Stimulated activated CD8-positive, alpha-beta memory T cell treated with anti-CD3 and anti-CD28 coated beads, Interleukin-7, amount 100 ng/mL, for 48 hours (primary cell): ENCODE data around the gene RPRD1A.
"Not testable (repeated sequence)": the region's sequence is repeated elsewhere in the genome, so short reads cannot be mapped to it uniquely, and the experiment has no call there.

Experiments used
- DNase-seq, 2 donors: peaks; one replicate each; pipeline ENCODE4 v3.0.0-alpha.2; 2020; ENCODE audit warnings: low read depth in 1 of 2; ENCODE audit errors: extremely low read depth in 1 of 2

The RPRD1A gene

GRCh38 chr18:36067055-36067957 lies at the start of gene RPRD1A:
TSS of gene RPRD1A (minus strand) at chr18:36067559. CDS start at chr18:36067404, 155 bp downstream.
- peak; percentile 95 to 97 for DNase-seq

GRCh38 chr18:36116771-36117170 lies 49.4 kb upstream of the RPRD1A start:
- DNase-seq, result not testable (repeated sequence)

GRCh38 chr18:36114738-36115137 lies 47.4 kb upstream of the RPRD1A start:
- DNase-seq, result no peak

- DNase-seq, result no peak
These were observed 46.9 kb upstream of the RPRD1A start for GRCh38 chr18:36114251-36114650.

DNA sequence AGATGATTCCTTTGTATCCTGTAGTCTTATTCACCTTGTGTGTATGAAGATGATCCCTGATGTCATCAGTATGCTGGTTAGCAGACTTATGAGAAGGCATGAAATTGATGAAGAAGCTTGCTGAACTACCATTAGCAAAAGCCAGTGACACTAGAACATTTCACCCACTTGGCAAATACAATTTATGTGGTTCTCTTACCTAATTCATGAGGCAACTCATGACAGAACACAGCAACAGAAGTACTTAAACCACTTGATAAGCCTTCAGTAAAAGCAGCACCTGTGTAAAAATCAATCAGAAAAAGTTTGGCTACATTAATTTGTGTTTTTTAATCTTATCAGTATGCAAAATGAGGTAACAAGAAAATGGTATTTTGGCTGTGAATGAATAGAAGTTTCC lies 44.9 kb upstream of the RPRD1A start:
- no peak for DNase-seq

GRCh38 chr18:36109737-36110136 lies 42.4 kb upstream of the RPRD1A start:
- DNase-seq, result no peak

- DNase-seq, result no peak
These were observed 41.2 kb upstream of the RPRD1A start for GRCh38 chr18:36108601-36109000.

- DNase-seq, result no peak
These were observed 40.8 kb upstream of the RPRD1A start for GRCh38 chr18:36108196-36108595.

GRCh38 chr18:36107477-36107876 lies 40.1 kb upstream of the RPRD1A start:
- no peak for DNase-seq

GRCh38 chr18:36104749-36105148 lies 37.4 kb upstream of the RPRD1A start:
- DNase-seq, result no peak

DNA sequence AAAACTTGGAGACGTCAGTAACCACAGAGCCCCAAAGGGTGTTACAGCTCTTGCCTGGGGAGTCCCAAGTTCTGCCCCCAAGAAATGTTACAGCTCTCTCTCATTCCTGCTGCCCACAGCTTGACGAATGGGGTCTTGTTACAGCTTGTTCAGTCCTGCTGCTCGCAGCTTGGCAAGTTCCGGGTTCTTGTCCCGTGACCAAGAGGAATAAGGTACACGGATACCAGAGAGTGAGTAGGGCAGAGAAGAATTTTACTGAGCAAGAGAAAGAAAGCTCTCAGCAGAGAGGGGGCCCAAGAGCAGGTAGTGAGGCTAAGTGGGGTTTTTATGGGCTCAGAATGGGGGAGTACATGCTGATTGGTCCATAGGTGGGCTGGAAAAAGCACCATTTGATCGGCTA lies 34.6 kb upstream of the RPRD1A start:
- no peak for DNase-seq

DNA sequence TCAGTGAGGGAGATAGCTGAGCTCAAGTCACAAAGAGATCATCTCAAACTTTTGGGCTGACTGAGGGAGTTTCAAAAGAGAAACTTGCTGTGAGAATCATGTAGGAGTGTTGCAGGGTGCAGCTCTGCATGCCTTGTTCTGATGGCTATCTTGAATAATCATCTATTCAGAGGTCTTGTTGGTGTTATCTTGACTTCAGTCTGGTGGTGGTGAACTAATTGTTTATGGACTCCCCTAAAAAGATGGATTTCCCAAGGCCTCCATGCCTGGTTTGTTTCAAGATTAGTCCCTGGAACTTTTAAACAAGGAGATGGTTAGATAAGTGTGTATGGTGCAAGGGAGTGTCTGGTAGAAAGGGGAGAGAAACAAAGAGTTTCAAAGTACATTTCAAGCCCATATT lies 32.0 kb upstream of the RPRD1A start:
- DNase-seq, result no peak

DNA sequence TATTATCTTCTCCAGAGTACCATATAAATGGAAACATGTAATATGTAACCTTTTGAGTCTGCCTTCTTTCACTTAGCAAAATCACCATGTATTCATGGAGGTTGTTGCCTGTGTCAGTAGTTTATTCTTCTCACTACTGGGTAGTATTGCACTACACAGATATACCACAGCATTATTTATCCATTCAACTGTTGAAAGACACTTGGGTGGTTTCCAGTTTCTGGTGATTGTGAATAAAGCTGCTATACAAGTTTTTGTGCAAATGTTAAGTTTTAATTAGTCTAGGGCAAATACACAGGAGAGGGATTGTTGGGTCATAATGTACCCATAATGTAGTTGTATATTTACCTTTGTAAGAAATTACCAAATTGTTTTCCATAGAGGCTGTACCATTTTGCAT lies 29.6 kb upstream of the RPRD1A start:
- DNase-seq, result no peak

GRCh38 chr18:36095936-36096519 lies 28.7 kb upstream of the RPRD1A start:
- no peak for DNase-seq

- DNase-seq, result no peak
These were observed 27.1 kb upstream of the RPRD1A start for GRCh38 chr18:36094431-36094830.

DNA sequence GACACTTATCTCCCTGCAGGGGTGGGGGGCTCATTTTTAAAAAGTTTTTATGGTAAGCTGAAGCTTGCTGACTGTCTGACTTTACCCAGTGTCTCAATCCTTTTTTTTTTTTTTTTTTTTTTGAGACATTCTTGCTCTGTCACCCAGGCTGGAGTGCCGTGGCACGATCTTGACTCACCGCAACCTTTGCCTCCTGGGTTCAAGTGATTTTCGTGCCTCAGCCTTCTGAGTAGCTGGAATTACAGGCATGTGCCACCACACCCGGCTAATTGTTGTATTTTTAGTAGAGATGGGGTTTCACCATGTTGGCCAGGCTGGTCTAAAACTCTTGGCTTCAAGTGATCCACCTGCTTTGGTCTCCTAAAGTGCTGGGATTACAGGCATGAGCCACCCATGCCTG lies 24.8 kb upstream of the RPRD1A start:
- not testable (repeated sequence) for DNase-seq

DNA sequence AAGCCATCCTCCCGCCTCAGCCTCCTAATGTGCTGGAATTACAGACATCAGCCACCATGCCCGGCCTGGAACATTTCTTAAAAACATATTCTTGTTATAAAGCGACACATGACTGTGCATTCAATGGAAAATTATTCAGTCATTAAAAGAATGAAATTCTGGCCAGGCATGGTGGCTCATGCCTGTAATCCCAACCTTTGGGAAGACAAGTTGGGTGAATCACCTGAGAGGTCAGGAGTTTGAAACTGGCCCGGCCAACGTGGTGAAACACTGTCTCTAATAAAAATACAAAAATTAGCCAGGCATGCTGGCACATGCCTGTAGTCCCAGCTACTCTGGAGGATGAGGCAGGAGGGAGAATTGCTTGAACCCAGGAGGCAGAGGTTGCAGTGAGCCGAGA lies 21.6 kb upstream of the RPRD1A start:
- DNase-seq, result no peak

- DNase-seq, result no peak
These were observed 20.9 kb upstream of the RPRD1A start for GRCh38 chr18:36088256-36088655.

DNA sequence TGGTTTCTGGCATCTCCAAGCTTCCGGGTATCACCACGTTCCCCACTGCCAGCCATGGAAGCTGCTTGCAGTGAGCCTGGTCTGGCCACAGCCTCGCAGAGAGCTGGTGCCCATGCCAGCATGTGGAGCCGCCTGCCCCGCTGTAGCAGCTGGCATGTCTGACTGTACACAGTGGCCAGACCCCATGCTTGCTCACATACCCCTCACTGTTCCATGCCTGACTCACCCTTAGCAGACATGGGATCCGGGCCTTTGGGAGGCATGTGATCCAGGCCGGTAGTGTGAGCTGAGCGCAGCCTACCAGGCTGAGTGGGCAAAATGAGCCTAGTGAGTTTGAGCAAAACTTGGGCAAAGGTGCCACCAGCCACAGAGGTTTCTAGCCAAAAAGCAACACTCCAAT lies 18.8 kb upstream of the RPRD1A start:
- no peak for DNase-seq

GRCh38 chr18:36085195-36085594 lies 17.8 kb upstream of the RPRD1A start:
- no peak for DNase-seq

- DNase-seq, result no peak
These were observed 16.4 kb upstream of the RPRD1A start for GRCh38 chr18:36083729-36084128.

- DNase-seq, result not testable (repeated sequence)
These were observed 13.8 kb upstream of the RPRD1A start for GRCh38 chr18:36081118-36081517.
